Bronchial epithelial cell (primary cell): ENCODE data around the gene LYST. TPM values are rescaled to one million over a fixed set of nuclear protein-coding genes. Genes with fewer than 3 reads are reported as not detected.

Experiments used
- DNase-seq: peaks from one replicate; pipeline ENCODE4 v3.0.0-alpha.2; 2010; ENCODE audit warnings: low read depth
- FAIRE-seq: peaks from 2 replicates; lab custom pipeline; 2011; peaks lifted over from hg19 to GRCh38; lab: Jason Lieb, UNC
- H3K27me3 ChIP-seq: 2 replicates; pipeline ENCODE4 v1.5.1; 2011; ENCODE audit warnings: low read length; ENCODE audit not compliant: control insufficient read depth, insufficient read depth
- H3K36me3 ChIP-seq: 2 replicates; pipeline ENCODE4 v1.5.1; 2011; ENCODE audit warnings: low read length; ENCODE audit not compliant: control insufficient read depth, insufficient read depth
- H3K4me3 ChIP-seq: 2 replicates; pipeline ENCODE4 v1.5.1; 2011; ENCODE audit warnings: mild to moderate bottlenecking, low read depth, low read length, control low read depth
- total RNA-seq: library from RNA; depleted of rRNA; stranded (reverse); fragments of >200 nt; gene quantifications from 2 replicates; pipeline ENCODE4 v1.2.1, GENCODE V29; 2014
- TF ChIP-seq, protein P1 (sequence below): IDR thresholded peaks from 2 replicates; pipeline ENCODE4 v1.5.1; 2011; ENCODE audit warnings: mild to moderate bottlenecking, moderate library complexity, low read length, control low read depth, inconsistent platforms; ENCODE audit not compliant: insufficient read depth, severe bottlenecking

LYST gene
- total RNA-seq, 1 donor from 2014 or later: 14.0 TPM

DNA sequence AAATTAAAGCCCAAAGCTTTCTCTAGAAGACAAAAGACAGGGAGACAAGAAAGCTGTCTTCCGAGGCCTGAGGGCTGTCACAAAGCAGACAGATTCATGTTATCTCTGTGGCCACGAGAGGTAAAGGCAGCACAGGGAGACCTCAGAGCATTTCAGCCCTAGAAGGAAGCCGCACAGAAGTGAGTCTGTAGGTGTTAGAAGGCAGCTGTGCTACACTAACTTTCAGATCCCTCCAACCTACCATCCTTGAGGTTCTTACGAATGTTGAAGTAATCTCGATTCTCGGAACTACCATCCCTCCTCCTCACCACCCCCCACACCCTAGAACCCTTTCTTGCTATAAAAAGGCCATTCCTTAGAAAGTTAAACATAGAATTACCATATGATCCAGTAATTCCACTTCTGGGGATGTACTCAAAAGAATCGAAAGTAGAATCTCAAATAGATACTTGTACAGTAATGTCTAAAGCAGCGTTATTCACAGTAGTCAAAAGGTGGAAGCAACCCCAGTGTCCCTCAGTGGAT is 21.5 kb upstream of the LYST start:
- Histone ChIP-seq H3K27me3 (no peaks in the 10 kb centered on the region), H3K36me3 (no peaks in the 10 kb centered on the region), H3K4me3 (no peak overlapping the region)
- FAIRE-seq: no peak
- TF ChIP-seq, protein P1, sequence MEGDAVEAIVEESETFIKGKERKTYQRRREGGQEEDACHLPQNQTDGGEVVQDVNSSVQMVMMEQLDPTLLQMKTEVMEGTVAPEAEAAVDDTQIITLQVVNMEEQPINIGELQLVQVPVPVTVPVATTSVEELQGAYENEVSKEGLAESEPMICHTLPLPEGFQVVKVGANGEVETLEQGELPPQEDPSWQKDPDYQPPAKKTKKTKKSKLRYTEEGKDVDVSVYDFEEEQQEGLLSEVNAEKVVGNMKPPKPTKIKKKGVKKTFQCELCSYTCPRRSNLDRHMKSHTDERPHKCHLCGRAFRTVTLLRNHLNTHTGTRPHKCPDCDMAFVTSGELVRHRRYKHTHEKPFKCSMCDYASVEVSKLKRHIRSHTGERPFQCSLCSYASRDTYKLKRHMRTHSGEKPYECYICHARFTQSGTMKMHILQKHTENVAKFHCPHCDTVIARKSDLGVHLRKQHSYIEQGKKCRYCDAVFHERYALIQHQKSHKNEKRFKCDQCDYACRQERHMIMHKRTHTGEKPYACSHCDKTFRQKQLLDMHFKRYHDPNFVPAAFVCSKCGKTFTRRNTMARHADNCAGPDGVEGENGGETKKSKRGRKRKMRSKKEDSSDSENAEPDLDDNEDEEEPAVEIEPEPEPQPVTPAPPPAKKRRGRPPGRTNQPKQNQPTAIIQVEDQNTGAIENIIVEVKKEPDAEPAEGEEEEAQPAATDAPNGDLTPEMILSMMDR: no peak
- no peak for DNase-seq

DNA sequence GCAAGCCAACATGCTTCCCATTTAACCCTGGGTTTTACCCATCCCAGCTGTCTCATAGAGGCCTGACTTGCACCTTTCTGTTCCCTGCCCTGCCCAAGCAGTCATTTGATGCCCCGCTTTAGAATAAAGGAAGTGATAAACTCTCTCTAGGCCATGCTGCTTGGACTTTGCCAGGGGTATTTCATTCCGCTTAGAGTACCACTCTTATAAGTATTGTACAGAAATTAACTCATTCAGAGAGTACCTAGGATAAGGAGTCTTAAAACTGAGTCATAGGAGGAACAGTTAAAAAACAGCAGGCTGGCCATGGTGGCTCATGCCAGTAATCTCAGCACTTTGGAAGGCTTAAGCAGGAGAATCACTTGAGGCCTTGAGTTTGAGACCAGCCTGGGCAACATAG is 21.0 kb upstream of the LYST start:
- DNase-seq (peak; percentile 31), FAIRE-seq (no peak)
- Histone ChIP-seq H3K27me3 (no peaks in the 10 kb centered on the region), H3K36me3 (no peaks in the 10 kb centered on the region), H3K4me3 (no peak overlapping the region)
- TF ChIP-seq, protein P1: no peak

DNA sequence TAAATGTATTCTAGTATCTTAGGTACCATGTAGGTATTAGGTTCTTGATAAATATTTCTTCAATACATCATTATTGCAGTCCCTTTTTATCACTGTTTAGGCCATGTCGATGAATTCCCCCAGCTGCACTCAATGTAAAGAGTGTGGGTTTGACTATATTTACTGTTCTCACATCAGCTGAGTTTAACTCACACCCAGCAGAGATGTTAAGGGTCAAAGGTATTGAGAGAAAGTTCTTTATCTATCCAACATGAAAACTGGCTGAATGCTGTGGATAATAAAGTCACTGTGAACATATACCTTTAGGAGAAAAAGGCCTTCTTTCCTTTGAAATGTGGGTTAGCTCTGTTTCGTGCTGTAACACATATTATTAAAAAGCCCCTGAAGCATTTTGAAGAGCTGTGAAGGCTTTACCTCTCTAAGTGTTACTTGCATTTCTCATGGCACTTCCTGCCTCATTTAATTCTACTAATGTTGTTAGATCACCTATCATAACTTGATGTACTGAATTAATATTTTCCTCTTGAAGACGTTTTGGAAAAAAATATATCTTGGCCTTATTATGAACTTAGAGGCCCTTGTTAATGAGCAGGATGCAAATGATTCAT is 19.1 kb upstream of the LYST start:
- no peaks in the 10 kb centered on the region for H3K36me3 ChIP-seq
- TF ChIP-seq, protein P1: no peak
- H3K4me3 ChIP-seq: no peak overlapping the region
- no peak for DNase-seq
- FAIRE-seq: no peak
- no peaks in the 10 kb centered on the region for H3K27me3 ChIP-seq

DNA sequence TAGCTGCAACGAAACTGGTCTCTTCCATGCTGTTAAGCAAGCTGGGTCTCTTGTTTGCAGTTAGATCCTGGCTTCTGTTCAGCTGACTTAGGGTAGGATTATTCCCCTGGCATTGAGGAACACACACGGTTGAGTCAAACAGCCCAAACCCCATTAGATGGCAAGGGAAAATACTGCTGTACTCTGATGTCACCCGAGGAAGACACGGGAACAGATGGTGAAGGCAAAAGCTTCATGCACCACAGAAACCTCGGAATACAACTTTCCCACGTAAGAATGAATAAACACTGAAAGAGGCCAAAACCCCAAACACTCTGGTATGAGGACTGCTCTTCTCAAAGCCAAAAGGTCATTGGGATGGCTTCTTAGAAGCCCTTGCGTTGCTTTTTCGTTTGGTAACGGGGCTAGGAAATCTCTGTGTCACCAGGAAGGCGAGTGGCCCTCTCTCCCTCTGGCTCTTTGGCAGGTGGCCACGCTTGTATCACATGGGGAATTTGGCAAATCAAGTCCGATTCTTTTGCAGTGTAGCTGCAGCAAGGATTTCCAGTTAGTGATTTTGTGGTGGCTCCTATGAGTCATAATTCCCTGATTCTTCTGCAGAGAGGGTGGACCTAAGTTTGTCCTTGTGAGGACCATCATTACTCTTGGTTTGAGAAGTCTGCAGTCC is 16.7 kb upstream of the LYST start:
- FAIRE-seq (no peak), DNase-seq (peak; percentile 60)
- H3K36me3 ChIP-seq: no peaks in the 10 kb centered on the region
- TF ChIP-seq, protein P1: no peak
- H3K4me3 ChIP-seq: no peak overlapping the region
- no peaks in the 10 kb centered on the region for H3K27me3 ChIP-seq

DNA sequence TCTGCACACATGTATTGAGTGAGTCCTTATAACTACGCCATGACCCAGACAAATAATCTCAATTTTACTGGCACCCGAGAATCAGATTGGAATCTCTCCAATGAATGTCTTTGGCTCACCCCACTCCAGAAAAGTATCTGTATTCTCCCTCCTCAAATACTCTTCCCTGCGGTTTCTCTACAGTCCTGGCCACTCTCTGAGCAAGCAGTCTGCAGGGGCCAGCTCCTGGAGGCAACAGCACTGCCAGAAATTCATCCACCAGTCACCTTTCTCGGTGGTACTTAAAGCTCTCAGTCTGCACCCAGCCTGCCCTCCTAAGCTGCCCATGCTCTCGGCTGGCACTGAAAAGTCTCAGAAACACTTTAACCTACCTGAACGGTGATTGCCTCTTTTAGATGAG is 16.1 kb upstream of the LYST start:
- TF ChIP-seq, protein P1: no peak
- FAIRE-seq: no peak
- H3K4me3 ChIP-seq: no peak overlapping the region

More for the DNA sequence above, 16.1 kb upstream of the LYST start:
- no peaks in the 10 kb centered on the region for H3K36me3 ChIP-seq
- no peak for DNase-seq
- H3K27me3 ChIP-seq: no peaks in the 10 kb centered on the region
